HG03095 (cell line): ENCODE measurements around the gene SFXN5.
"Not testable (repeated sequence)": the region's sequence is repeated elsewhere in the genome, so short reads cannot be mapped to it uniquely, and the experiment has no call there.

Experiments
- ATAC-seq: cut with Tn5 transposase; IDR thresholded peaks from one replicate; pipeline ENCODE4 v1.9.1; 2021; ENCODE audit warnings: moderate library complexity; ENCODE audit not compliant: unreplicated experiment

The SFXN5 gene, protein sequence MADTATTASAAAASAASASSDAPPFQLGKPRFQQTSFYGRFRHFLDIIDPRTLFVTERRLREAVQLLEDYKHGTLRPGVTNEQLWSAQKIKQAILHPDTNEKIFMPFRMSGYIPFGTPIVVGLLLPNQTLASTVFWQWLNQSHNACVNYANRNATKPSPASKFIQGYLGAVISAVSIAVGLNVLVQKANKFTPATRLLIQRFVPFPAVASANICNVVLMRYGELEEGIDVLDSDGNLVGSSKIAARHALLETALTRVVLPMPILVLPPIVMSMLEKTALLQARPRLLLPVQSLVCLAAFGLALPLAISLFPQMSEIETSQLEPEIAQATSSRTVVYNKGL

DNA sequence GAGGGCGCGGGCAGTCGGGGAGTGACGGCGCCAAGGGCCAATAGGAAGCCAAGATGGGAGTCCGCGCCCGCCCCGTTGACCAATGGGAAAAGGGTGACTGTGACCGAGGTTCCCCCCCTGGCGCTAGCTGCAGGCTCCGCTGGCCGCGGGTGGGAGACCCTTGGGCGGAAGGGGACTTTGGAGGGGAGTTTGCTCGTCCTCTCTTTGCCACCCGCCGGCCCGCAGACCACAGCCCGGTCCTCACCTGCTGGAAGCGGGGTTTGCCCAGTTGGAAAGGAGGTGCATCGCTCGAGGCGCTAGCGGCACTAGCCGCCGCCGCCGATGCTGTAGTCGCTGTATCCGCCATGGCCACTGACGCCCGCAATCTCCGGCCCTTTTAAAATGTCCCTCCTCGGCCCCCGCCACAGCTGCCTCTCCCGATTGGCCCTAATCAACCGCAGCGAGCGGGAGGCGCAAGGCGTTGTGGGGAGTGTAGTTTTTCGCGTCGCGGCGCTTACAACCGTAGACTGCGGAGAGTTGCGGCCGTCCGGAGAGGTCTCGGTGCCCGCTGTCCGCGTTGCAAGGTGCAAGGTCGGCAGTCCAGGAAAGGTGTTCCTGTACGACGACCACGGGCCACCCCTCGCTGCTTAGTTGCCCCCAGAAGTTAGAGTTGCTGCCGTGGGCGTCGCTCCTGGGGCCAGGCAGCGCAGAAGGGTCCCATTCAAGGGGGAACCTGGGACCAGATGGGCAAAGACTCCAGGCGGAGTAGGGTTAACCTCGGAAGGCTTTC lies at the start of gene SFXN5:
Gene SFXN5, minus strand, starts transcription at position 353 of the 769 bp plus-strand sequence. Its CDS starts 7 bp downstream, at position 346.
- ATAC-seq: peak; percentile 88

DNA sequence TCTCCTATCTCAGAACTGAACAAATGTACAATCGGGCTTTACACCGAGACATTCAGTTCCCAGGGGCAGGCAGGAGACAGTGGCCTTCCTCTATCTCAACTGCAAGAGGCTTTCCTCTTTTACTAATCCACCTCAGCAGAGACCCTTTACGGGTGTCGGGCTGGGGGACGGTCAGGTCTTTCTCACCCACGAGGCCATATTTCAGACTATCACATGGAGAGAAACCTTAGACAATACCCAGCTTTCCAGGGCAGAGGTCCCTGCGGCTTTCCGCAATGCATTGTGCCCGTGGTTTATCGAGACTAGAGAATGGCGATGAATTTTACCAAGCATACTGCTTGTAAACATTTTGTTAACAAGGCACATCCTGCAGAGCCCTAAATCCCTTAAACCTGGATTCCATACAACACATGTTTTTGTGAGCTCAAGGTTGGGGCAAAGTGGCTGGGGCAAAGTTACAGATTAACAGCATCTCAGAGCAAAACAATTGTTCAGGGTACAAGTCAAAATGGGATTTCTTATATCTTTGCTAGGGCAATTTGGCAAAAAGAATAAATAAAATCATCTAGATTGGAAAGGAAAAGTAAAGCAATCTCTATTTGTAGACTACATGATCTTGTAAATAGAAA lies 48.2 kb upstream of the SFXN5 start:
- ATAC-seq: not testable (repeated sequence)

DNA sequence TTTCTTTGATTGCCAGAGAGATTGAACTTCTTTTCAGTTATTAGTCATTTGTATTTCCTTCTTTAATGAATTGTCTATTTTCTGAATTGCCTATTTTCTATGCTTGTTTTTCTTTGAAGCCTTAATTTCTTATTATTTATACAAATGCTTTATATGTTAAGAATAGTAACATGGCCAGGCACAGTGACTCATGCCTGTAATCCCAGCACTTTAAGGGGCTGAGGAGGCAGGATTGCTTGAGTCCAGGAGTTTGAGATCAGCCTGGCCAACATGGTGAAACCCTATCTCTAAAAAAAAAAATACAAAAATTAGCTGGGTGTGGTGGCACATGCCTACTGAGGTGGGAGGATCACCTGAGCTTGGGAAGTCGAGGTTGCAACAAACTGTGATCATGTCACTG lies 45.9 kb upstream of the SFXN5 start:
- ATAC-seq: no peak

DNA sequence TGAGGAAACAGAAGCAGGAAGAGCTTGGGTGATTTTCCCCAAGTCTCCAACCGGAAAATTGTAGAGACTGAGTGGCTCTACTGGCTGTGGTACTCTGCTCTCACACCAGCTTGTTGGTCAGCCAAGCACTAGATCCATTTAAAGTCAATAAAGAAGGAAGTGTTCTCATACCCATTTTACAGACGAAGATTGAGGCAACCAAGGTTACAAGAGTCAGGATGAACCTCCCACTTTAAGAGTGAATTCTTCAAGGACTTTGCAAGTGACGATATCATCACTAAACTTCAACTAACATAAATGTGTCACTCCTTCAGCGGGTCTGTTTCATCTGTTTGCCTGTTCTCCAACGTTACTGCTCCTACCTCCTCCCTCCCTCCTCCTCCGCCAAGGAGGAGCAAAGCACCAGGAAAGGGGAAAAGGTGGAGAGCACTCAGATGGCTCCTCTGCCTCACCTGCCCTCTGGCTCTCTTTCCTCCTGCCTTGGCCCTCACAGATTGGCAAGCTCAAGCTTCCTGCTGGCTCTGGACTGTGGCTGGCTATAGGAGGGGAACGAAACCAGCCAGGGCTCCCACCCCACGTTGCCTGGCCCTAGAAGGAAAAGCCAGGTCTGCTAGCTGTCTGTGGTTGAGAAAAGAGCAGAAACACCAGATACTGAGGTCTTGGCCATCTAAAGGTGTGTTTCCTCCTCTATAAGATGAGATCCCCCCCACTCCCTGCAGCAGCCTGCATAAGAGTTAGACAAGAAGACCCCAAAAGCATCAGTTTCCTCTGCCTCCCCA lies 44.9 kb upstream of the SFXN5 start:
- ATAC-seq: no peak

DNA sequence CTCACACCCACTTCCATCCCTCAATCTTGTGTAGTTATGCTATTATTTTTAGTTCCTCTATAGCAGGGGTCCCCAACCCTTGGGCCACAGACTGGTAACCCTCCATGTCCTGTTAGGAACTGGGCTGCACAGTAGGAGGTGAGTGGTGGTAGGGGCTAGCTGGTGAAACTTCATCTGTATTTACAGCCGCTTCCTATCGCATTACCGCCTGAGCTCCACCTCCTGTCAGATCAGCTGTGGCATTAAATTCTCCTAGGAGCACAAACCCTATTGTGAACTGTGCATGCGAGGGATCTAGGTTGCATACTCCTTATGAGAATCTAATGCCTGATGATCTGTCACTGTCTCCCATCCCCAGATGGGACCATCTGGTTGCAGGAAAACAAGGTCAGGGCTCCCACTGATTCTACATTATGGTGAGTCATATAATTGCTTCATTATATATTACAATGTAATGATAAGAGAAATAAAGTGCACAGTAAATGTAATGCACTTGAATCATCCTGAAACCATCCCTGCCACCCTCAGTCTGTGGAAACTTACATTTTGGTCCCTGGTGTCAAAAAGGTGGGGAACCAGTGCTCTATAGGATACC lies 42.9 kb upstream of the SFXN5 start:
- ATAC-seq: no peak

DNA sequence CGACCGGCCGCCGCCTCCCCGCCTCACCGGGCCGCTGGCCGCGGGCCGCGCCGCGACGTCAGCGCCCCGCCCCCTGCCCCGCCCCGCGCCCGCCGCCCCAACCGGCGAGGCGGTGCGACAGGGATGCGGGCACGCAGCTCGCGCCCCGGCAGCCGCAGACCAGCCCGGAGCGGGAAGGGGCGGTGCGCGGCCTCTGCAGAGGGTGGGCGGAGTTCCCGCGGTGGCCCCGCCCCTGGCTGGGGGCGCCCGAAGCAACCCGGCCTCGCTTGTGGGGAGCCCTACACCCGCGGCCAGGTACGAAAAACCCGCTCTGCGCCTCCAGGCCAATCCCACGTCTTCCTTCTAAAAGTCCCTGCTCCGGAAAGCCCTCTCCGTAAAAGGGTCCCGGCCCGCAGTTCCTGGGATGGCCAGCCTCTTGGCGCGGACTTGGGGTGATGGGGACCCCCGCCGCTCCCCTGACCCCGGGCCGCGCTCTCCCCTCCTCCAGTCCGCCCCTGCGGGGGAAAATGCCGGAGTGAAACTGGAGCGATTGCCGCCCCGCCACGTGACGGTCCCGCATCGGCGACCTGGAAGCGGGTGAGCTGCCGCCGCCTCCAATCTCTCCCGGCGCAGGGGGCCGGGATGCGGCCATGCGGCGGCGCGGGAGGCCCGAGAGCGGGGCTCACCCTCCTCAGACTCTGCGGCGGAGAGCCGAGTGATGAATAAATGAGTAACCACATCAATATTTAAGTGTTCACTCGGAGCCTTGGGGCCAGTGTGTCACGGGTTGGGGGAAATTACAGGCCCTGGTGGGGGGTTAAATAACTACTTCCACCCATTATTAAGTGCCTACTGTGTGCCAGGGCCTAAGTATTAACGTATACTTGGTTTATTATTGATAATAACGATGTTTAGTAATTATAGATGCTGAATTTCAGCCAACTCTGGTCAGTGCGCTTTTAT lies 41.7 kb upstream of the SFXN5 start, which contains the start of gene RAB11FIP5:
Gene RAB11FIP5, minus strand, starts transcription at position 36 of the 942 bp plus-strand sequence. CDS start 171 bp downstream, outside the sequence.
- ATAC-seq: peak; percentile 80

DNA sequence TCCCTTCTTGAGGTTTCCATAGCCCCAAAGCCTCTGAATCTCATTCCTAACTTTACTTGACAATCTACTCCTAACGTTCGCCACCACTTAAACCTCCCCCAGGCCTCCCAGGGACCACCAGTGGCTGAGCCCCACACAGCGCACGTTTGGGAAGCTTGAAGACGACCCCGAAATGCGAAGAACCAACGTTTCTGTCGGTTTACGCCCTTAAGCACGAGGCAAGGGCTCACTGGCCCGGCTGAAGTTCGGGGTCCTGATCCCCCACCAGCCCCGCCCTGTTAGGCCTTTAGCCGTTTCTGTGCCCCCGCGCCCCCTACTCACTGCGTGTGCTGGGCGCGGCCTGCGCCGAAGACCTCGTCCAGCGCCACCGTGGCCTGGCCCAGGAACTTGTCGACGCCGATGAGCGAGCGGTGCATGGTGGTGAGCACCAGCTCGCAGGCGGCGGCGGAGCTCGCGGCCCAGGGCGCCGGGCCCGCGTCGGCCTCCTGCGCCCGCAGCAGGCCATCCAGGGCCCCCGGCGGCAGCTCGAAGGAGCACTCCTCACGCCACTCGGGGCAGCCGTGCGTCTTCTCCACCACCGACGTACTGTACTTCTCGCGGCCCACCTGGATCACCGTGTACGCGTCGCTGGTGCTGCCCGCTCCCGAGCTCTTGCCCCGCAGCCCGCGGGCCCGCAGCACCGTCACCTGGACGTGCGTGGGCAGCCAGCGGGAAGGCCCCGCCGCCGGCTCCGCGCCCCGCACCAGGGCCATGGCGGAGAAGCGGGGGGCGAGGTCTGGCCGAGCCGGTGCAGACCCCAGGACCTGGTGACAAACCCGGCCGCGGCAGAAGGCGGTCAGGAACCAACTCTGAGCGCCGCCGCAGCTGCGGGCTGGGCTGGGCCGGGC lies 40.8 kb upstream of the SFXN5 start:
- ATAC-seq: peak; percentile 16

DNA sequence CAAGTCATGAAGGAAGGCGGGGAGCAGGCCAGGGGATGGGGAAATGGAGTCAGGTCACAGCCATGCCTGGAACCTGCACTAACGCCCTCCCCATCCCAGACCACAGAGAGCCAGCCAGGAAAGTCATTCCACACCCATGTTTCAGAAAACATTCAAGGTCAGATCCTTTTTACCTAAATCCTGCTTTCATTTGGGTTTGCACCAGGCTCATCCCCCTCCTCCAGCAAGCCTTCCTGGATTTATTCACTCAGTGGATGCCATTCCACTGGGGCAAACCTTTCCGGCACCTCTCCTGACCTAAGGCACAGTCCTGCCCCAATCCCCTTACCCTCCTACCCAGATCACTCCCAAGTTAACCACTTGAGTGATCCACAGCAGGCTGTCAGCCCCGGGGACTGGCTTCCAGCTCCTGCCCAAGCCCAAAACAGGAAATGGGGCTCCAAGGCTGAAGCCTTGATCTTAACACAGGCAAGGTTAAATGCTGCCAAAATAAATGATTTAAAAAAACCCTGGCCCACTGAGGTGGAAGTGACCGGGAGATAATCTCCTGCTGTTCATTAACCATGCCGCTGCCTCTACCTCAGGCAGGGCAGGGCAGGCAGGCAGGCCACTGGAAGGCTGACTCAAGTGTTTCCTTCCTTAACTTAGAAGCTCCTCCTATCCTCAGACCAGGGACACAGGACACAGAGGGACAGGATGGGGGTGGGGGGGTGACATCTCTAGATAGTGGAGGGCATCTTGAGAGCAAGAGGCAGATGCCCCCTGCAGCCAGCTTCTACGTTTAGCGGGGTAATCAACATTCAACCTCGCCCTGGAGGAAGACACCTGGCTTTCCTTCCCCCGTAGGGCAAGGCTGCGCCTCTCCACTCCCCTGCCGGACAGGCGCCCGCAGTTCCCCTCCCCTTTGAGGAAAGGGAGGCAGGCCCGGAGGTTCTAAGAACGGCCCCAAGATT lies 39.8 kb upstream of the SFXN5 start:
- no peak for ATAC-seq

DNA sequence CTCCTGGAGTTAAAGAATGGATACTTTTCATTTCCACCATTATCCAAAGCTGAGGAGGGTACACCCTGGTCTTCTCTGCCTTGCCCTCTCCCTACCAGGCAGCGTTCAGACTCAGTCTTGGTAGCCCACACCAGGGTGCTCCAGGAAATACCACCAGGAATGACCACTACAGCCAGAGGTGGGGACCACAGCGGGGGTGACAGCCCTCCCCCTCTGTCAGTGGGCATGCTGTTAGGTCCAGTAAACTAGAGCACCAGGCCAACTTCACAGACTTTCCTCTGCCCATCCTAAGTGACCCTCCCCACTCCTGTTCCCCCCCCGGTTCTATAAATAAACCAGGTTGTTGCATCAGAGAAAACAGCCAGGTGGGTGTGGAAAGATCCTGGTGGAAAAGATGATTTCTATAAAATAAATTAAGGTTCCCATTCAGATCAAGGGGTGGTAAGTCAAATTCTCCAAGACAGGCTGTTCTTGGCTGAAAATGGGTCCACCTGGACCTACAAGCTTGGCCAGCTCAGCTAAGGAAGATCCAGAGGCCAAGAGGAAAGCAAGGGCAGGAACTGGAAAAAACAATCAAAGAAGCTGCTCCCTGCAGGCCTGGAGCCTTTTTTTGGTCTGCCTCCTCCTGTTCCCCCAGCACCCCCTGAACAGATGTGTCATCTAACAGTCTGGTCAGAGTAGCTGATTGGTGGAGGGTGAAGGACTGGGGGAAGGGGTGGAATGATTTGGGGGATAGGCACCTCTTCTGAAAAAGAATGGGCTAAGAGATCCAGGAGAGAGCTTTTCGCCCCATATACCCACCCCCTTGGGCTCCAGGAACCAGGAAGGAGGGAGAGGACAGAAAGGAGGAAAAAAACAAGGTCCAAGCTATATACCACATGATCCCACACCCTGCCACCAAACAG lies 38.9 kb upstream of the SFXN5 start:
- ATAC-seq: no peak

DNA sequence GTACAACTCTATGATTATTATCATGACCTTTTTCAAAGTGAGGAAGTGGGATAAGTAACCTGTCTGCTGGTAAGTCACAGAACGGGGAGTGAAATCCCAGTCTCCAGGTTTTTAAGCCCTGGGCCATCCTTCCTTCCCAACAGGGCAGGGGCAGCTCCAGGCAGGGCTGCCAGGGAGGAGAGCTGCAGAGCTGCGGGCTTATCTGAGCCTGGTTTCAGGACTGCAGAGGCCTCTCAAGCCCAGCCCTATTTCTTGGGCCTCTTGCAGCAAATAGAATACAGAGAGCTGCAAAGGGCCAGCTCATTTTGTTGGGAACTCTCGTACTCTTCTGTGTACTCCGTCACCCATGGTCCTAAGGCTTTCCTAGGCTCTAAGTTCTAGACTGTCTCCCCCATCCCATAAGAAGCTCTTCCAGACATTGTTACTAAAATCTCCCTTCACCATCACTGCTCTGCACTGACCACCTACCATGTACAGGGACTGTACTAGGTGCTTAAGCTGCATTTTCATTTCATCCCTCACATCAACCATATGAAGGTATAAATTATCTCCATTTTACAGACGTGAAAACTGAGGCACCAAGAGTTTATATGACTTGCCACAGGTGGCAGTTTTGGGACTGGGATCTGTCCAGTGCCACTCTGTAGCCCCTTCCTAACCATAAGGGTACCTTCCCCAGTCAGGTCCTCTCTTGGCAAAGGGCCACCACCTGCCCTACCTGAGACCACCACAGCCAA lies 38.1 kb upstream of the SFXN5 start:
- no peak for ATAC-seq

DNA sequence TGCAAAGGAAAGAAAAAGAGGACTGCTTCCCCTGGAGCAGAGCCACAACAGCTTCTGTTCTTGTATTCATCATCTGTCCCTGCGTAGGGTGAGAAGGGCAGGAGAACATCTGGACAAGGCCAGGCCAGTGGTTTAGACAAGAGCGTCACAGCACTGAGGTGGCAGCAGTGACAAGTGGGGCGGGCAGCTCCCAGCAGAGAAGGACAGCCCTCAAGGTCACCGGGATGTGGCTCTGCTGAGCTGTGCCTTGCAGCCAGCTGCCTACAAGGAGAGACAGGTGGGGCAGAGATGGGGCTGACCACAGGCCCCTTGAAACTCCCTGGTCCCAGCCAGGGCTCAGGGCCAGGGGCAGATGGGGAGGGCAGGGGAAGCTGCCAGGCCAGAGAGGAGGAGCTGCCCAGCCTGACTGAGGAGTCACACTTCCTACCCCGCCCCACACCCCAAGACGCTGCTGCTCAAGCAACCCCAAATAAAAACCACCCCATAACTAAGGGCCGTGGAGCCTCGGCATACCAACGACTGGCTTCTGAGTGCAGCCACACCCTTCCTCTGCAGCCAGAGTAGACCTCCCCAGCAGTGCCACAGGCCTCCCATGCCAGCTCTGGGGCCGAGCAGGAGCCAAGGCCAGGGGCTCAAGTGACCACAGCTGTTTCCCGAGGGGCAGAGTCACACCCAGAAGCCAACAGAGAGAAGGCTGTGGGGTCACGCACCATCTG lies 35.9 kb upstream of the SFXN5 start:
- ATAC-seq: no peak

DNA sequence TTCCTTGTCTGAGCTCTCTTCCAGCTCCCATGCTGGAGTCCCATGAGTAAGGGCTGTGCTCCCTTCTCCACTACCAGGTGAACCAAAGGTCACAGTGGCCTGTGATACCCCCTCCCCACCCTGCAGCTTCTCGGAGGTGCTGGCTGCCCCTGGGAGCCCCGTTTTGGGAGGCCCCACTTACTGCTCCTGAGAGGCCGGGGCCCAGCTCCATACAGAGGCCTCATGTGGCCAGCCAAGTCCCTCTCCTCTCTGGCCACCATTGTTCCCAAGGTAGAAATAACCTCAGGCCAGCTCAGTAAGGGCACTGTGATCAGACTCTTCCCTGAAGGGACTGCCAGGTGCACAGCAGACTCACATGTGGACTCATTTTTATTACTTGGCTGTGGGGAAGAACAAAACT lies 35.3 kb upstream of the SFXN5 start:
- ATAC-seq: no peak

DNA sequence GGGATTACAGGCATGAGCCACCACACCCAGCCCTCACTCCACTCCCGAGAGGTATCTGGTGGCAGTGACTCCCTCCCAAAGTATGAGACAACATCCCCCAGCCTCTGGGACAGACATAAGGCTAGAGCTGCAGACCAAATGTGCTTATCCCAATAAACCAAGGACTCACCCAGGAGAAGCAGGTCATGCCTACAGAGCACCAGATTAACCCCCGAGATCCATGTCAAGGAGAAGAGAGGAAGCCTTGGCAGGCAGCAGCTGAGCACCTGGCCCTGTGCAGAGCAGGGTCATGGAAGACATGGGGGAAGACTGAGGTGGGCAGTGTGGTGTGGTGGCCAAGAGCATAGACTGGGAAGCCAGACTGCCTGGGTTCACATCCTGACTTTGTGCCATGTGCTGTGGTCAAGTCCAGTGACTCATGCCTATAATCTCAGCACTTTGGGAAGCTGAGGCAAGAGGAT lies 34.0 kb upstream of the SFXN5 start:
- ATAC-seq: no peak

DNA sequence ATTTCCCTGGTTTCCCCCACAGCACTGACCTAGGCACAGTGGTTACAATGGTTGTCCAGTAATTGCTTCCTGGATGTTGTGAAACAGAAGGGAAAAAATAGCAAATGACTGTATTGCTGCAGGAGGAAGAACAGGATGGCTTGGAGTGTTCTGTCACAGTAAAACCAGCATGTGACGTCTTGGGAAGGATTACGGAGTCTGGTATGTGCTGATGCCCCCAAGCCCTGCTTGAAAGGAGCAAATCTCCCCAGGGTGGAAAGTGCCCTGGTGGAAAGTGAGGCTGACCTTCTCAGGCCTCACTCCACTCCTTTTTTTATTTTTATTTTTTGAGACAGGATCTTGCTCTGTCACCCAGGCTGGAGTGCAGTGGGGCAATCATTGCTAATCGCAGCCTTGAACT lies 33.4 kb upstream of the SFXN5 start:
- ATAC-seq: no peak

DNA sequence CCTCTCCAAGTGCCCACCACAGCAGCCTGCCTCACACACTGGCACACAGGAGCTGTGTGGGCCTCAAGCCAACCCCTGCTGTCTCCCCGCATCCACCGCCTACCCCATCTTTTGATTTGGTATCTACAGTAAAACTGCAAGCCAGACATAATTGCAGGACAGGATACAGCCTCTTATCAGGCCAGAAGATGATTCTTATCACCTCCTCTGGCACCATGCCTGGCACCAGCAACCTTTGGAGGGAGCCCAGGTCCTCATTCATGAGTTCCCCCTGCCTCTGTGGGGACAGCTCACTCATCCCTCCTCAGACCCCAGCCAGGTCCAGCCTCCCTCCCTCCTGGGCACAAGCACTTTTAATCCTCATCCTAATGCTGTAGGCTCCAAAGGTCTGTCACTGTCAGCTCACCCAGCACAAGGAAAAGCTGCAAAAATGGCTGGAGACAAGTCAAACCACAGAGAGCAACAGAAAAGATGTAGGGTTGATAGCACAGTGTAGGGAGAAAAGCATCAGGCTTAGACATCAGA lies 31.6 kb upstream of the SFXN5 start:
- no peak for ATAC-seq
